Activated CD4-positive, alpha-beta T cell treated with anti-CD3 and anti-CD28 coated beads for 48 hours (primary cell): ENCODE measurements around the gene CD300LB.
"Not testable (repeated sequence)": the region's sequence is repeated elsewhere in the genome, so short reads cannot be mapped to it uniquely, and the experiment has no call there.

ENCODE experiments used
- DNase-seq: peaks from one replicate; pipeline ENCODE4 v3.0.0-alpha.2; 2020

Gene CD300LB

DNA sequence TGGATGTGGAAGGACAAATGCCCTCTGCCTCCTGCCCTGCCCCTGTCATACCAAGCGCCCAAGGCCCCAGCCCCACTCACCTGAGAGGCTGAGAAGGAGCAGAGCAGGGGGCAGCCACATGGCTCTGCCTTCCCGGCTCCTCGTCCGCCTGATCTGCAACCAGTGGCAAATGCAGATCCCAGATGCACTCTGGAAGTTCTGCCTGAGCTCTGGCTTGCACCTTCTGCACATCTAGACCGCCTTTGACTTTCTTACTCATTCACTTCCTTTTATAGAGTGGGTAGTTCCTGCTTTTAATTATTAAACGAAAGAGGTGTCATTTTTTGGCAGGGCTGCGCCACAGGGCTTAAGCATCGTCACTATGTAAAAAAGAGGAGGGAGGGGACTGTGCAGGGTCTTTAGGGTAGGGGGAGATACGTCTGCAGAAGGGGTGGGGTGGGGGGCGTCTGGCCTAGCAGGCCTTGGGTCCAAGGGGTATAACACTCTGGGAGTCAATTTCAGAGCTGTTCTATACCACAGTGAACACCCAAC lies at the start of gene CD300LB:
Gene CD300LB, minus strand, starts transcription at position 245 of the 531 bp plus-strand sequence. Its CDS starts 125 bp downstream, at position 120.
- DNase-seq: no peak

DNA sequence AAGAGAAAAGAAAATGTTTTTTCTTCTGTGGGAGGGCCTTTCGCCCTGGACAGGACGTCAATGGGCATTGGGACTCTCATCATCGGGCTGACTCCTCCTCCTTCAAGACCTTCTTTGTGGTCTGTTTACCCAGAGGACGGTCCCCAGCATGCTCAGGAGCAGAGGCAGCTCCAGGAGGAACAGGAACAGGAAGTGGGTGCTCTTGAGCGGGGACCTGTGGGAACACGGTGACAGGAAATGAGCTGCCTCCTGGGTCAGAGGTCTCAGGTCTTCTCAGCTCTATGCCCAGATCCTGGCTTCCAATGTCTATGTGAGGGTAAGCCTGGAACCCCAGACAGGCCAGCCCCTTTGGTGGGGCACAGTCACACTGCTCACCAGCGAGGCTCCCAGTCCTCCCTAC lies 48.6 kb upstream of the CD300LB start:
- no peak for DNase-seq

DNA sequence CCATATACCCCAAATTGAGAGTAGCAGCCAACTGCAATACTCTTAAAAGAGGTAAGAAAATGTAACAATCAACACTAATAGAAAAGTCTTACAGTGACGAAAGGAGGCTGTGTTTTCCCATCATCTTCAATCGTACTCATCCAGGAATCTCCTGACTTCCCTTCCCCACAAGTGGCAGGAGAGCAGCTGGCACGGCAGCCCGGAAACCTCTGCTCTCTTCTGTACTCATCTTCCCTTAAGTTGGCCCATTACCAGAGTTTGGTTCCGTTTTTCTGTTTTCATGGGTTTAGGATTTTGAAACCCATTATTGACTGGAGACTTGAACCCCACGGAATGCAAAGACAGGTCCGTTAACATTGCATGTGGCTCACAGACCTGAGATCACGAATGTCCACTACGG lies 47.7 kb upstream of the CD300LB start:
- no peak for DNase-seq

DNA sequence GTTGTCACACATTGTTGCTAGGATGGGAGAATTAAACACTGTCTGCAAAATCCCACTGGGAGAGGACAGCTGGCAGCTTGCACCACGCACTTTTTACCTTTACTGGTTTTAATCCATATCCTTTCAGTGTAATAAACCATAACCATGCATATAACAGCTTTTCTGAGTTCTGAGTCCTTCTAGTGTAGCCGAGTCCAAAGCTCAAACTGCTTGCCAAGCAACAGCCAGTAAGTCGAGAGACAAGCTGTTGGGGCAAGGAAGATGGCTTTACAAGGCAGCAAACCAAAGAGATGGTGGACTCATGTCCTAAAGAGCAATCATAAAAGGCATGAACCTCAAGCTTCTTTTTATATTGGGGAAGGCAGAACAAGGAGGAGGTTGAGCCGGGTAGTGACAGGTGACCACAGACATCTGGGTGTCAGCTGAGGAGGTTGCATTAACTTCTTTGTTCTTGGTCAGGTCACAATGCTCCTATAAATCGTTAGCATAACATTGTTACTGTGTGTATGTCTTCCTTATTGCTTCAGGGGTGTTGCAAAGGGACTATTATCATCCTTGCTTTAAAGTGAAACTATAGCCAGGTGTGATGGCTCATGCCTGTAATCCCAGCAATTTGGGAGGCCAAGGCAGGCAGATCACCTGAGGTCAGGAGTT lies 43.3 kb upstream of the CD300LB start:
- no peak for DNase-seq

DNA sequence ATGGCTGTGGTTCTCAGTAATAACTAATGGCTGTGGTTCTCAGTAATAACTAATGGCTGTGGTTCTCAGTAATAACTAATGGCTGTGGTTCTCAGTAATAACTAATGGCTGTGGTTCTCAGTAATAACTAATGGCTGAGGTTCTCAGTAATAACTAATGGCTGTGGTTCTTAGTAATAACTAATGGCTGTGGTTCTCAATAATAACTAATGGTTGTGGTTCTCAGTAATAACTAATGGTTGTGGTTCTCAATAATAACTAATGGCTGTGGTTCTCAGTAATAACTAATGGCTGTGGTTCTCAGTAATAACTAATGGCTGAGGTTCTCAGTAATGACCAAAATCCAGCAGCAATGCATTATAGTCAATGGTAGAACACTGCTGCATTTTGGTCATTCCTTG lies 42.4 kb upstream of the CD300LB start:
- not testable (repeated sequence) for DNase-seq

DNA sequence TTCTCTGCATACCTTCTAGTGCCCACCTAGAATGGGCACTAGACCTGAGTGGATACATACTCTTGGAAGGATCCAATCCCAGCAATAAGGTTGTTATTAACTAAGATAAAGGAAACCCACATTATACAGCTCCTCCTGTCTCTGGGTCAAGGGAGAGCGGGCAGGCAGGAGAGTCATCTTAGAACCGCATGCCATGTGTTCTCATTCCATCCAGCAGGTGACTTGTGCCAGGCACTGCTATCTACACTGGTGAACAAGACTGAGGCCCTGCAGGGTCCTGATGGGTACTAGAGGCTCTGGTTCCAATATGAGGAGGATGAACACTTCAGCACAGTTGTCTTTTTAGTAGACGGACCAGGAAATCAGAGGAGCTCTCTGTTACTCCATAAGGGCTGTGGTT lies 41.9 kb upstream of the CD300LB start:
- DNase-seq: no peak

DNA sequence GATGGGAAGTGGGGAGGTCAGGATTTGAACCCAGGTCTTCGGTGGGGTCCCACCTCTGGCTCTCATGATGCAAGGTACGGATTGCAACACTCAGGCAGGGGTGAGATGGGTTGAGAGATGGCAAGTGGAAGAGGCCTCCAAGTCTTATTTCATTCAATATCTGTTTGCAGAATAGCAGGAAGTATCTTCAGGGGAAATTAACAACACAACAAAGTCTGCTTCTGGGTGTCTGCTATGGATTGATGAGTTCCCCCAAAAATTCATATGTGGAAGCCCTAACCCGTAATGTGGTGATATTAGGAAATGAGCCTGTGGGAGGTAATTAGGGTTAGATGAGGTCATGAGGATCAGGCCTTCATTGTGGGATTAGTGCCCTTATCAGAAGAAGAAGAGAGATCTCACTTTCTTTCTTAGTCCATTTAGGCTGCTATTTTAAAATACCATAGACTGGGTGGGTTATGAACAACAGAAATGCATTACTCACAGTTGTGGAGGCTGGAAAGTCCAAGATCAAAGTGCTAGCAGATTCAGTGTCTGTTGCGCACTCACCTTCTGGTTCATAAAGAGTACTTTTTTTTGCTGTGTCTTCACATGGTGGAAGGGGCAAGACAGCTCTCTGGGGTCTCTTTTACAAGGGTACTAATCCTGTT lies 40.5 kb upstream of the CD300LB start:
- no peak for DNase-seq

DNA sequence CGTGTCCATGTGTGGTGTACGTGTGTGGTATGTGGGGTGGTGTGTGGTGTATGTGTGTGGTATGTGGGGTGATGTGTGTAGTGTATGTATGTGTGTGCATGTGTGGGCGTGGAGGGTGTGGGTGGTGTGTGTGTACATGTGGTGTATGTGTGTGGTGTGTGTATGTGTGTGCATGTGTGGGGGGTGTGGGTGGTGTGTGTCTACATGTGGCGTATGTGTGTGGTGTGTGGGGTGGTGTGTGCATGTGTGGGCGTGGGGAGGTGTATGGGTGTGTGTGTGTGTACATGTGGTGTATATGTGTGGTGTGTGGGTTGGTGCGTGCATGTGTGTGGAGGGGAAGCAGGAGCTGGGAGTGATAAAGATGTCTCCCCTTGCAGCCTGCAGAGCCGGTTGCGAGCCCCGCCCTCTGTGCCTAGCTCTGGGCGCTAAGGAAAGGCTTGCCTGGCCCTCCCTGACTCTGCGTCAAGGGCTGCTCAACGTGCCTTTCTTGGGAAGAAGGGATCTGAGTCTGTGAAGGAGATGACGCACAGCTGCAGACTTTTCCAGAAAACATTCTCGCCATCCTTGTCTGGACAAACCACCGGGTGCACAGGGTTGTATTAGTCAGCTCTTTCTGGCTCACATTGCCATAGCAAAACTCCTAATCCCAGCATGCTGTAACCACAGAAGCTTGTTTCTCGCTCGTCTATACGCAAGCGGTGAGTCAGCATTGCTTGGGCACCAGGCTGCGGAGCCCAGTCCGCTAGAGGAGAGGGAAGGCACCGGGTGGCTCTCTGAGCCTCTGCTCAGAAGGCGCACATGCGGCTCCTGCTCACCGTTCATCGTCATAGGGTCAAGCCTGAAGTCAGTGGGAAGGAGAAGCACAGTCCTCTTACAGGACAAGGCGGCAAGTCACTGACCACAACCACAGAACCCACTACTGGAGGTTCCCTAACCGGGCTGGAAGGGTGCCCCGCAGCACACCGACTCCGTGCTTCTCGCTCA lies 38.0 kb upstream of the CD300LB start:
- peak; percentile 71 for DNase-seq

DNA sequence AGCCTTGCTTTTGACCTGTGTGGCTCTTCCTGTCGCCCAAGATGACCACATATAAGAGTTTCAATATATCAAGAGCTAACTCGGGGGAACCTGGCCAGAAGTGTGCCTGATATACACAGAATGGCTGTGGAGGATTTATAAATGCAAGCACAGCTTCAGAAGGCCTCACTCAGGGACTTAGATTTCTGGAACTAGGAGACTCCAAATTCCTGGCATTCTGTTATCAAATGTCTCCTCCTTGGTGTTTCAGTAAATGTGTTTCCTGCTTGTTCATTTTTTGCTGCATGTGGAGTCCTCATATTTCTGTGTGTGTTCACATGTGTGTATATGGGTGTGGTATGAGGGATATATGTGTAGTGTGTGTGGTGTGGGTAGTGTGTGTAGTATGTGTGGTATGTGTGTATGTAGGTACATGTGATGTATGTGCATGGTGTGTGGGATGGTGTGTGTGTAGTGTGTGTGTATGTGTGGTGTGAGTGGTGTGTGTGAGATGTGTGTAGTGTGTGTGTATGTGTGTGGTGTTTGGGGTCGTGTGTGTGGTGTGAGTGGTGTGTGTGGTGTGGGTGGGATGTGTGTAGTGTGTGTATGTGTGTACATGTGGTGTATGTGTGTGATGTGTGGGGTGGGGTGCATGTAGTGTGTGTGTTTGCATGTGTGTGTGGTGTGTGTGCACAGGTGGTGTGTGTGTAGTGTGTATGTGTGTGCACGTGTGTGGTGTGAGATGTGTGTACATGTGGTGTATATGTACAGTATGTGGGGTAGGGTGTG lies 37.0 kb upstream of the CD300LB start:
- DNase-seq: no peak

DNA sequence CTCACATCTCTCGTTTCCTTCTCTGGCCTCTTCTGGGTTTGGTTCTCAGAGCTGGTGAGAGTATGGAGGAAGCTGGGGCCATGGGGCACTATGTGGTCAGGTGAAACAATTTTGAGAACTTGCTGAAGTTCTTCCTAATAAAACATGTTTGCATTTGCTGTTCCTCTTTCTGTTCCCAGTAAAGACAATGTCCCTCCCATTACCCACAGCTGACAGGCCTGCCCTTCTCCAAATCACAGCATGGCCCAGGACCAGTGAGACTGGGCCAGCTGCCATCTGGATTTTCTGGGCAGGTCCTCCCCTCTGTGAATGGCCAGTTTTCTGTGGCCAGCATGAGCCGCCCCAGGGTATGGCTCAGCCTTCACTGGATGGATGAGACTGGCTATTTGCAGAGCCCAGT lies 36.1 kb upstream of the CD300LB start, which contains the start of gene CD300H:
Gene CD300H, minus strand, starts transcription at position 113 of the 400 bp plus-strand sequence.
- no peak for DNase-seq

DNA sequence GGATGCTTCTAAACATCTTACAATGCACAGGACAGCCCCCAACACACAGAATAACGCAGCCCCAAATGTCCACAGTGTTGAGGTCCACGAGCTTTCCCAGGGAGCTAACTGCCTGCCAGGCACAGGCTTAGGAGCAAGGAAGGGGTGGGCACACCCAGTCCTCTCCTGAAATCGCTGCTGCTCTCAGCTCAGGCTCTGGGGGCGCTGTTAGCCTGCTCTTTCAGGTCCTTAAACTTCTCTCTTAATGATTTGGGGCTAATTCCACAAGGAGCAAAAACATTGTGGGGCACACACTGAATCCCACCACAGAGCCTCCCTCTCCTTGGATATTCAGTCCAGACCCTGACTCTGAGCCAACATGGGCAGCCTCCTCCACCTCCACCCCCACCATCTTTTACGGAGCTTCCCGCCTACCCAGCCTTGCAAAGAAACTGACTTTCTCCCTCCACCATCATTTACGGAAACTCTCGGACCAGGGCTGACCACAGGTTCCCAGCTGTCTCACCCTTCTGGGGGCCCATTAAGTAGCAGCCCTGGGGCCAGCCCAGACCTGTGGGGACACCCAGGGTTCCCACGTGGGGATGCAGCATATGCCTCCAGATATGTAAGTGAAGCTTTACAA lies 35.0 kb upstream of the CD300LB start:
- peak; percentile 62 for DNase-seq

DNA sequence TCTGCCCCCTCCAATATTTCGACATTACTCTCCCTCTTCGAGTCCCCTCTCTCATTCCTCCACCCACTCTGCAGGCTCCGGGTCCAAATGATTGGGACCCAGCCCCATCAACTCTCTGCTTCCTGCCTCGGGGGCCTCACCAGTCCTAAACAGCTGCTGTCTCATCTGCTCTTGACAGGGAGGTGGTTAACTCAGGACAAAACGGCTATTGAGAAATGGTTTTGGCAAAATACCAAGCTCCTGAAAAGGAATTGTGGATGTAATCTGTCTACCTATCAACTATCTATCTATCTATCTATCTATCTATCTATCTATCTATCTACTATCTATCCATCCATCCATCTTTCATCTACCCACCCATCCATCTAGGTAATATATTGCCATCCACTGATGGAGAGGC lies 33.9 kb upstream of the CD300LB start:
- no peak for DNase-seq

DNA sequence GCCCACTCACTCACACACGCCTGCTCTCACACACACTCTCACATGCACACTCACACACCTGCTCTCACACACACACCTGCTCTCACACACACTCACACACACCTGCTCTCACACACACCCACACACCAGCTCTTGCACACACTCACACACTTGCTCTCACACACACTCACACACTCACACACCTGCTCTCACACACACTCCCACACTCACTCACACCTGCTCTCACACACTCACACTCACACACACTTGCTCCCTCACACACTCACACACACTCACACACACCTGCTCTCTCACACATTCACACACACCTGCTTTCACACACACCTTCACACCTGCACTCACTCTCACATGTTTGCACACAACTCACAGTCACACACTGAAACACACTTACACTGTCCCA lies 32.1 kb upstream of the CD300LB start:
- DNase-seq: no peak

DNA sequence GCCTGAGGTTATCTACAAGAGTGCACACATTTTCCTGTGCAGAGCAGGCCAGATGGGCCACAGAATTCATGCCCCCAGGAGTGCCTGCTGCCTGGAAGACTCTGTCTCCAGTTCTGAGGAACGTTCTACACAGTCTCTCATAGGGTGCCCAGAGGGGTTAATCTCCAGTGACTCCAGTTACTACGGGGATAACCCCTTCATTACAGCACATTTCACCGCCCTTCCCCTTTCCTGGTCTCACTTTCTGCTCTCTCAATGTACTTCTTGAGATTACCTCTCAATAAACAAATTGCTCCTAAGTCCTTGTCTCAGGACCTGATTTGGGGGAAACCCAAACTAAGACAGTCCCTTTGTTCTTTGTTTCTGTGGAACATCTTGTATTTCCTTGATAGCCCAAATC lies 30.3 kb upstream of the CD300LB start:
- DNase-seq: no peak

DNA sequence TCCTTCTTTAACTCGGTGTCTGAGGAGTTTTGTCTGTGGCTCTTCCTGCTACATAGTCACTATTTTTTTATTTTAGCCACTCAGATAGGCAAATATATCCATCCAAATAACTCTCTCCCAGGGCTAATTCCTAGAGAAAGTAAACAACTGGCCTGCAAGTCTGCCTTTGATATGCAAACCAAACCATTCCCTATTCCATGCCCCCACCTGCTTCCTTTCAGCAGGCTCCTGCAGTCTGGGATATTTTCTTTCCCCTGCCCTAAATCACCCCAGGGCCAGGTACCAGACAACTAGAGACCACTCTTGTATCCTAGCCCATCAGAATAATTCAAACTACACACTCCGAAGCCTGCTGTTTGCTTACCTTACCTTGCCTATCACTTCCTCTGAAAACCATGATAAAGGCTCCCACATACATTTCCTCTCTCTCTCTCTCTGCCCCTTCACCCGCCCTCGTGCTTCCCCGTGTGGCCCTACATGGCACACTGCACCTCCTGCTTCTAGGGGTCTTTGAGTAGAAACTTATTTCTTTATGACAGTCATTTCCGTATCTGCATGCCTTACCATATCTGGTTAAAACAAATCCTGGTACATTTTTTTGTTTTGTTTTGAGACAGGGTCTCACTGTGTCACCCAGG lies 27.7 kb upstream of the CD300LB start:
- no peak for DNase-seq

DNA sequence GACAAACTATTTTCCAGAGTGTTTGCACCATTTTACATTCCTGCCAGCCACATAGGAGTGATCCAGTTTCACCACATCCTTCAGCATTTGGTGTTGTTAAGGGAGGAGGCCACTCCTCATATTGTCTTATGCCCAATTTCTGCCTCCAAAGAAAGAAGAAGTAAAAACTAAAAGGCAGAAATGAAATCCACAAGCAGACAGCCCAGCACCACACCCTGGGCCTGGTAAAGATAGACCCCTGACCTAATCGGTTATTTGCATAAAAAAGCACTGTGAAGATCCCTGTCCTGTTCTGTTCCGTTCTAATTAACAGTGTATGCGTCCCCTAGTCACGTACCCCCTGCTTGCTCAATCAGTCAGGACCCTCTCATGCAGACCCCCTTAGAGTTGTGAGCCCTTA lies 27.1 kb upstream of the CD300LB start:
- not testable (repeated sequence) for DNase-seq

DNA sequence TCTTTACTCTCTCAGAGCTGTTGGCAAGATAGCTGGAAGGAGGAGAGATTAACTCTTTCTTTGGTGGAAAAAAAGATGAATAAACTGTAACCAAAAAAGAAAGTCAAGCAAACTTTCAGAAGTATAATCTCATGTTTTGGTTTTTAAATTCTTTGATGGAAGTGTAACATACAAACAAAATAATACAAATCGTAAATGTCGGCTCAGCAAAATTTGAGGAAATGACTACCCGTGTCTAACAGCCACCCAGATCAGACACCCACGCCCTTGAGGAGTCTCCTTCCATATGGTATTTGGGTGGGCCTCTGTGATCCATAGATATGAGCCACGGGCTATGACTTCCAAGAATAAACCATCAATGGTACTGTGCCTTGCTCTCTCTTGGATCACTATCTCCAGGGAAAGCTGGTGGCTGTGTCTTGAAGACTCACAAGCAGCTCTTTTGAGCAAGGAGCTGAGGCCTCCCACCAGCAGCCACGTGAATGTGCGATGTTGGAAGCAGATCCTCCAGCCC lies 24.2 kb upstream of the CD300LB start:
- no peak for DNase-seq

DNA sequence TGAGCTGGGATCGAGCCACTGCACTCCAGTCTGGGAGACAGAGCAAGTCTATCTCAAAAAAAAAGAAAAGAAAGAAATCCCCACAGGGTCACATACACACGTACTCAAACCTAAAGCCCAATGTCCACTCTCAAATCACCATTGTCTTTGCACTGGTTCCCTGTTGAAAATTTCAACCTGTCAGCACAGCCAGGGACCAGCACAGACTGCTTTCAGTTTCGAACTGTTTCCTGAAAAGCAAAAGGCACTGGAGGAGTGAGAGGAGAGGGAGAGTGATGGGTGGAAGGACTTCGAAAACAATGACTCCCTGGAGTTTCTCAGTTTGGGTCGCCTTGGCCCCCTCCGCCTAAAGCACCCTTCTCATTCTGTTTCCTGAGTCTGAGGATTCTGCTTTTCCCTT lies 23.6 kb upstream of the CD300LB start:
- DNase-seq: no peak

DNA sequence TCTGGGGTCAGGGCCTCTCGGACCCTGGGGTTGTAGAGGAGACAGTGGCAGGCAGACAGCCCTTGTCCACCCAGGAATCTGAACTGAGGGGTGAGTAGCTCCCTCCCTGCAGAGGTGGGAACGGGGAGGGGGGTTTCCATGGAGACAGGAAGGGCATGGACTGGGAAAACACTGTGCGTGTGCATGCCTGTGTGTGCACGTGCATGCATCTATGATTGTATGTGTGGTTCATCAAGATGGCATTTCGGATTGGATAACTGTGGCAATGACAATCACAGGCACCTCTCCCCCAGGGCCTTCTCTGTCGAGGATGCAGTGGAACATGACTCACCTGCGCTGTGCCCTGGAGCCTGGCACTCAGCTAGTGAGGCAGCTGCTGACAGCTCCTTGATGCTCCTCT lies 20.8 kb upstream of the CD300LB start:
- DNase-seq: no peak

DNA sequence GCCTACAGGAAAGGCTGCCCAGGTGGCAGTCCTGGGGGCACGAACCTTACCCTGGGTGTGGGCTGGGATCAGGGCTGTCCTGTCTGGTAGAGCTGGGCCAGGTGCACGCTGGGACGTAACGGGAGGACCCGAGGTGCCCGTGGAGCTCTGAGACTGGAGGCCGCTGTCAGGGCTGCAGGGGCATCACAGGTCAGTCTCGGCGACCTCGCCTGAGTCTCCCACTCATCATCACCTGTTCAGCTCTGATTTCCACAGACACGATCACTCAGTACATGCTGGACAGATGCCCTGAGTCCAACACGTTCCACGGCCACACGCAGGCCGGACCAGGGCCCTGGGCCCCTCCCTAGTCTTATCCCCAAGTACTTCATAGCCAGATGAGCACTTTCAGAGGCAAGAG lies 19.3 kb upstream of the CD300LB start:
- DNase-seq: no peak

DNA sequence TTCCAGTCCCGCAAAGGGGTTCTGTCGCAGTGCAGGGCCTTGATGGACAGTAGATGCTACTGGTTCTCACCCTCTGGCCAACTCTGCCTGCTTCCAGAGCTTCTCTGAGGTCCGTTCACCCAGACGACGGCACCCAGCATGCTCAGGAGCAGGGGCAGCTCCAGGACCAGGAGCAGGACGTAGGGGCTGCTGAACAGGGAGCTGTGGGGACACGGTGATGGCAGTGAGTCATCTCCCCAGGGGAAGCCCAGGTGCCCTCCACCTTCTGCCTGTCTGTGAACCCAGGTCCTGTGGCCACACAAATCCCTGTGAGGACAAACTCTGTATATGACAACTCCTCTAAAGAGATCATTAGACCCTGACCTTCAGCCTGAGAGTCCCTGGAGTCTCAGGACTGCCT lies 18.1 kb upstream of the CD300LB start:
- DNase-seq: no peak
